Endometrium (tissue), 2 donors: ENCODE results near the gene BRK1.
"Not testable (repeated sequence)": the region's sequence is repeated elsewhere in the genome, so short reads cannot be mapped to it uniquely, and the experiment has no call there.

Source experiments
- FAIRE-seq: peaks from 2 replicates; lab custom pipeline; 2012; peaks lifted over from hg19 to GRCh38; lab: Jason Lieb, UNC
- donor health status: control.
- donor health status: control.

BRK1 gene

GRCh38 chr3:10115326-10116137 is at the start of gene BRK1:
BRK1 (plus strand) TSS chr3:10115675; CDS start chr3:10115702, 27 bp downstream.
- FAIRE-seq, result peak; percentile 78

- FAIRE-seq, result not testable (repeated sequence)
Observed at GRCh38 chr3:10070077-10070476, 45.4 kb upstream of the BRK1 start.

- FAIRE-seq, result no peak
Observed at GRCh38 chr3:10074666-10075065, 40.8 kb upstream of the BRK1 start.

GRCh38 chr3:10081871-10082270 is 33.6 kb upstream of the BRK1 start:
- no peak for FAIRE-seq

- FAIRE-seq, result no peak
Observed at GRCh38 chr3:10085738-10086137, 29.7 kb upstream of the BRK1 start.

GRCh38 chr3:10088256-10088655 is 27.2 kb upstream of the BRK1 start:
- FAIRE-seq, result no peak

- FAIRE-seq, result no peak
Observed at GRCh38 chr3:10090179-10090578, 25.3 kb upstream of the BRK1 start.

- not testable (repeated sequence) for FAIRE-seq
Observed at GRCh38 chr3:10090774-10091173, 24.7 kb upstream of the BRK1 start.

- not testable (repeated sequence) for FAIRE-seq
Observed at GRCh38 chr3:10091387-10091786, 24.1 kb upstream of the BRK1 start.

- FAIRE-seq, result no peak
Observed at GRCh38 chr3:10093678-10094077, 21.8 kb upstream of the BRK1 start.

- no peak for FAIRE-seq
Observed at GRCh38 chr3:10099041-10099440, 16.4 kb upstream of the BRK1 start.

- no peak for FAIRE-seq
Observed at GRCh38 chr3:10106919-10107318, 8.6 kb upstream of the BRK1 start.

GRCh38 chr3:10108091-10108490 is 7.4 kb upstream of the BRK1 start, which contains the start of gene FANCD2OS:
FANCD2OS (minus strand) TSS chr3:10108255; CDS start chr3:10104774, 3,481 bp downstream.
- no peak for FAIRE-seq

GRCh38 chr3:10116138-10116460 is 624 bp downstream of the BRK1 start:
- no peak for FAIRE-seq

GRCh38 chr3:10116928-10117327 is 1.5 kb downstream of the BRK1 start:
- no peak for FAIRE-seq

- FAIRE-seq, result no peak
Observed at GRCh38 chr3:10119376-10119775, 3.9 kb downstream of the BRK1 start.

- no peak for FAIRE-seq
Observed at GRCh38 chr3:10121064-10121463, 5.6 kb downstream of the BRK1 start.

GRCh38 chr3:10122724-10123123 is 7.2 kb downstream of the BRK1 start:
- no peak for FAIRE-seq

GRCh38 chr3:10135872-10136271 is 20.4 kb downstream of the BRK1 start:
- not testable (repeated sequence) for FAIRE-seq

- FAIRE-seq, result no peak
Observed at GRCh38 chr3:10136426-10137005, 21.0 kb downstream of the BRK1 start.

GRCh38 chr3:10137178-10137577 is 21.7 kb downstream of the BRK1 start:
- FAIRE-seq, result no peak

- no peak for FAIRE-seq
Observed at GRCh38 chr3:10140996-10141546, 25.6 kb downstream of the BRK1 start.
